ENCODE measurements around the gene FGF19.

FGF19 gene, protein sequence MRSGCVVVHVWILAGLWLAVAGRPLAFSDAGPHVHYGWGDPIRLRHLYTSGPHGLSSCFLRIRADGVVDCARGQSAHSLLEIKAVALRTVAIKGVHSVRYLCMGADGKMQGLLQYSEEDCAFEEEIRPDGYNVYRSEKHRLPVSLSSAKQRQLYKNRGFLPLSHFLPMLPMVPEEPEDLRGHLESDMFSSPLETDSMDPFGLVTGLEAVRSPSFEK

DNA sequence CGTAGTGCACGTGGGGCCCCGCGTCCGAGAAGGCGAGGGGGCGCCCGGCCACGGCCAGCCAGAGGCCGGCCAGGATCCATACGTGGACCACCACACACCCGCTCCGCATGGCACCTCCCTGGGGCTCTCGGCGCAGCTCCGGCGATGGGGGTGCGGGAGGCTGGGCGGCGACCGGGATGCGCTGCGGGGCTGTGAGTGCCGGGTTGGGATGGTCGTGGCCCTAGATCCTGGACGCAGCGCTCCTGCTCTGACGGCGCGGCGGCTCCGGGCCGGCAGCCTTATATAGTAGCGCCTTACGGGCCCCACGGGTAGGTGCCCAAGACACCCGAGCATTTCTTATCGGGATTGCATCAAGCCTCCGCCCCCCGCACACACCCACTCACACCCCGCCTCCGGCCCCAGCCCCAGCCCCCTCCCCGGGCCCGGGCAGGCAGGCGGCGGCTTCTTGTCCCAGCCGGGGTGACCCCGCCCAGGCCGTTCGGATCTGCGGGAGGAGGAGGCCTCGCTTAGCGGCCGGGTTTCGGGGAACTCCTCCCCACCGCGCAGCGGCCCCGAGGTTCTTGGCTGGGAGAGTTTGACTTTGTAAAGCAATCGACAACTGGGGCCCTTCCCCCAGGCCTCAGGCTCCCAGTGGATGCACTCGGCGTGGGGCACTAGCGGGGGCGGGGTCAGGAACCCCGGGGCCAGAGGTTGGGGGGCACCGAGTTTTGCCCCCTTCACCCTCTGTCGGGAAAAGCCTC, at the start of gene FGF19:
Gene FGF19, minus strand, starts transcription at position 255 of the 740 bp plus-strand sequence. Its CDS starts 146 bp downstream, at position 109.
- no peak for DNase-seq

DNA sequence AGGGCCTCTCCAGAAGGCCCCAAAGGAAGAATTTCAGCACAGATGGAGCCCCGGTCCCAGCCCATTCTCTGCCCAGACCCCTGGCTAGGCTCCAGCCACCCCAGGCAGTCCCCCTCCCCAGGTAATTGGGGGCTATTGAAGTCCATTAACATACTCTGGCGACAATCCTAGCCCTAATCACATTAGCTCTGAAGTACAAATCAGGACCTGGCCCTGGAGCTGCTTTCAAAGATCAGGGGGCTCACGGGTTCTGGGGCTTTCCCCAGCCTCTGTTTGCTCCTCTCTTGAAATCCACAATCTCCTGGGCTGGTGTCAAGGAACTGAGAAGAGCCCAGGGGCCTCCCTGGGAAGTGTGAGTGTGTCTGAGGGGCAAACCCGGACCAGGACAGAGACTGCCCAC, 49.1 kb upstream of the FGF19 start:
- no peak for DNase-seq

DNA sequence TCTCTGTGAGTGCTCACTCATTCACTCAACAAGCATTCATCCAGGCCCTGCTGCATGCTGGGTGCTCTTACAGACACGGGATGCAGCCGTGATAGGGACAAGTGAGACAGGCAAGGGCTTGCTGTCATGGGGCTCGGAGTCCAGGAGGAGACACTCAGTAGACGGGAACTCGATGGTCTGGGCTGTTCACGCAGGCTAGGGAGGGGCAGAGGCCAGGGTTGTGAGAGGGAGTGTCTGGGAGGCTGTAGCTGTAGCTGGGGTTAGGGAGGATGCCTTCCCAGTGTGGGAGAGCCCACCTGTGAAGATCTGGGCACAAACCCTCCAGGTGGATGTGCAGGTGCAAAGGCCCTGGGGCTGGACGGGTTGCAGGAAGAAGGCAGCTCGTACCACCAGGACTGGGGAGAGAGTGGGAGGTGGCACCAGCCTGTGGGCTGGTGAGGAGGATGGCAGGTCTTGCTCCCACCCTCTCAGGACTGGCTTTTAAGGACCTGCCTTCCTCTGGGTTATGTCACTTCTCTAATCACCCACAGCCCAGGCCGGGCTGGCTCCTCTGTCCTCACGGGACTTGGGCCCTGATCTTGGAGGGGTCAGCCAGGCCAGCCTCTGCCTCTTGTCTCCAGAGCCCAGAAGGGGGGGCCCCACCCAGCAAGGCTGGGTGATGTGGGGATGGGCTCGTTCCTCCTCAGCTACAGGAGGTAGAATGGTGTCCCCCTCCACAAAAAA, 47.2 kb upstream of the FGF19 start:
- no peak for DNase-seq

DNA sequence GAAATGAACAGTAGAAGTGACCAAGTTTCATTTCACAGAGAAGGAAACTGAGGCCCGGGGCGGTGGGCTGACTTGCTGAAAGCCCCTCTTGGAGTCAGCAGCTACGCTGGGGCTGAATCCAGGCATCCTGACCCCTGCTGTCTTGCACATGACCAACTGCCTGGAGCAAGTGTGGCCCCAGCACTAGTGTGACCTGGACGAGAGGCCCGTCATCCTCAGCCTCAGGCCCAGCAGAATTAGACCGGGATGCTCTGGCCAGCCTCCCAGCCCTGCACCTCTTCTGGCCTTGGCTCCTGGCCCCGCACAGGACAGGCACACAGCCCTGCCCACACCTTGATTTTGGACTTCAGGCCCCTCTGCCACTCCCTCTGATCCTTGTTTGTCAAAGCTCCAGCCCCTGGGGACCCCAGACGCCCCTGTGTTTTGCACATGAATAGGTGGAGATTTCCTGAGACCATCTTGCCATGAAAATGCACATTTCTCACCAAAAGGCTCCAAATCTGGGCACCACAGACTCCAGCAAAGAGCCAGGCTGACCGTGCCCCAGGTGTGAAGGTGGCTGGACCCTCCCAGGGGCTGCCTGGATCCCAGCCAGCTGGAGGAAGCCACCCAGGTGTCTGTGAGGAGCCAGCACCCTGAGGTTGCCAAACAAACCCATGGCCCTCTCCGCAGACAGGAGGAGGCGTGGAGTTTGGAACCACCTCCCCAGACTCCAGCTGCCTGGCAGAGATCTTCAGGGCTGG, 46.5 kb upstream of the FGF19 start:
- DNase-seq: no peak

DNA sequence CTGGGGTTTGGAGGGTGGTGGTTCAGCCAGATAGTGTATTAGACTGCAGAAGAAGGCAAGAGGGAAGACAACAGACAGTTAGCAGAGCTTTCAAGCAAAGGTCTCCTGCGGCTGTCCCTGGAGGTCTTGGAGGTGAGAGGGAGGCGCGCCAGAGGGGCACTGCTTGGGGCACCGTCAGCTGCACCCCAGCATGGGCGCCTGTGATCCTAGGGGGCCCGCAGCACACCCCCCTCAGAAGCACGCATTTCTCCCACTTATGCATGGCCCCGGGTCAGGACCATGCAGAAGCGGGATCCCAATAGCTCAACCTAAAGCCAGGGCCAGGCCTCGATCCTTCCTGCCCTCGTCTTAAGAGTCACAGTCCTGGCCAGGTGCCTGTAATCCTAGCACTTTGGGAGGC, 44.8 kb upstream of the FGF19 start:
- no peak for DNase-seq

DNA sequence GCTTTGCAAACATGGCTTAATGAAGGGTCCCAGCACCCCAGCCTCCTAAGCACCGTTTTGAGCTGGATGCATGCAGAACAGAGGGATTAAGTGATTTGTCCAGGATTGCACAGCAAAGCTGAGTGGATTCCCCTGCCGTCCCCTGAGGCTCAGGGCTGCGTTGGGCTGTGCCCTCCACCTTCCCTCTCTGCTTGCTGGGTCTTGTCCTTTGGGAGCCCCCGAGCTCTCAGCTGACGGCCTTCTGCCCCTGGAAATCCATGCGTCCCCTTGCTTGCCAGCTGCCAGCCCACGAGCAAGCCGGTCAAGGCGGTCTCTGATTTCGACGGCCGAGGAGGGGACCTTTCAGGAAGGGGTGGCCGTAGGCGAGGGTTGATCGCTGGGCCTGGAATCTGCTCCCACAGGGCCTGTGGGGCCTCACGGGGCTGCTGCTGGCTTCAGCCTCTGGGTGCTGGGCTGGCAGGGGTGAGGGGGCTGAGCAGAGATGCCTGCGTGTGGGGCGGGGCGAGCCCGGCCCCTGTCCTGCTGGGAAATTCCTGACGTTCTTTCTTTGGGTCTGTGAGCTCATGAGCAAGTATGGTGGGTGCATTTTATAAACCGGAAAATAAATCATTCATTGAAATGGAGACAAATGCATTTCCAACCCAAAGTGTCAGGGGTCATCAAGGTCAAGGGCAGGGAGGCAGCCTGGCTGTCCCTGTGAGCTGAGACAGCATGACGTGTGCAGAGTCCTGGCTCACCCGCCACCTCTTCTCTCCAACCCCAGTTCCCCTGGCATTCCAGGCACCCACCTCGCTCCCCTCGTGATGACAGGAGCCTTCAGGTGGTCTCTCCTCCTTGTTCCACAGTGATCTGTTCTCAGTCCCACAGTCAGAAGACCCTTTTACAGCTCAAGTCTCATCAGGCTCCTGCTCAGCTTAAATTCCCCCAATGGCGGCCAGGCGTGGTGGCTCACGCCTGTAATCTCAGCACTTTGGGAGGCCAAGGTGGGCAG, 43.2 kb upstream of the FGF19 start:
- no peak for DNase-seq

DNA sequence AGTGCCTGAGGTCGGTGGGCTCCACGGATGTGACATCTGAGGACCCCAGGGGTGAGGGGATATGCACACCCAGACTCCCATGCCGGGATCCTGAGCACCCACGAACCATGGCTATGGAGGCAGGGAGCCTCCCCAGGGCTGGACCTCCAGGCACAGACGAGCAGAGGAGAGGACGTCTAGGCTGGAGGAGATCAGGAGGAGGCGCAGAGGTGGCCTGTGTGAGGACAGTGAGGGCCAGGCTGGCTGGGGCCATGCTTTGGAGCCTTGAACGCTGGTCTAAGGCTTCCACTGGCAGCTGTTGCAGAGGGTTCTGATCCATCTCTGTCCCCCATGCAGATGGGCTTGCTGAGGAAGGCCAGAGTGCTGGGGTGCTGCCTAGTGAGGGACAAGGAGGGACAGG, 42.3 kb upstream of the FGF19 start:
- no peak for DNase-seq

DNA sequence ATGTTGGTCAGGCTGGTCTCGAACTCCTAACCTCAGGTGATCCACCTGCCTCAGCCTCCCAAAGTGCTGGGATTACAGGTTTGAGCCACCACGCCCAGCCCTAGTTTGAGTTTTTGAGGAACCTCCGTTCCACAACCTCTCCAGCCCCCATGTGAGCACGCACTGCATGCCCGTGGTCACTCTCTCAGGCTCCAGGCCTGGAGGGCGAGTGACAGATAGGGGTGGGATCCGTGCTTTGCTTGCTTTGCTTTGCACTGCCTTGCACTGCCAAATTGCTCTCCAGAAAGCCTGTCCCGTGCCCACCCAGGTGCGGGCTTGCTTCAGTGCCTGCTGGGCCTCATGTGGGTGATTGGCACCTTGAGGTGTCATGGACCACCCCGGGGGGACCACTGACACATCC, 41.4 kb upstream of the FGF19 start:
- no peak for DNase-seq

DNA sequence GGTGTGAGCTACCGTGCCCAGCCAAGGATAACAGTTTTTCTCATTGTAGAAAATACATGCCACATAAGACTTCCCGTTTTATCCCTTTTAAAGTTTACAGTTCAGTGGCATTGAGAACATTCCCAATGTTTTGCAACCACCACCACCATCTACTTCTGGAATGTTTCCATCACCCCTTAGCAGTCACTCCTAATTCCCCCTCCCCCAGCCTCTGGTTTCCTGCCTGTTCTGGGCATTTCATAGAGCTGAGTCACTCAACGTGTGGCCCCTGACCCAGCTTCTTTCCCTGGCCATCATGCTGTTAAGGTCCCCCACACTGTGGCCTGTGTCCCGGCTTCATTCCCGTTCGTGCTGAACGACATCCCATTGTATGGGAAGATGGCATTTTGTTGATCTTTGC, 40.6 kb upstream of the FGF19 start:
- no peak for DNase-seq

DNA sequence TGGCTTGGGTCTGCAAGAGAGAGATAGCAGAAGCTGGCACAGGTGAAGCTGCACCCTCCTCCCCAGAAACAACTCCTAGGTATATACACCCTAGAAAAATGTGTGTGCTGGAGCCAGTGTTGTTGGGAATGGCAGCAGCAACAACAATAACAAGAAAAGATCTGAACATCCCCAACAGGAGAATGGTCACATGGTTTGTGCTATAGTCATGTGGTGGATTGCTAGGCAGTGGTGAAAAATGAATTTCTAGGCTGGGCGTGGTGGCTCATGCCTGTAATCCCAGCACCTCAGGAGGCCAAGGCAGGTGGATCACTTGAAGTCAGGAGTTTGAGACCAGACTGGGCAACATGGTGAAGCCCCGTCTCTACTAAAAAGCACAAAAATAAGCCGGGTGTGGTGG, 31.0 kb upstream of the FGF19 start:
- no peak for DNase-seq

DNA sequence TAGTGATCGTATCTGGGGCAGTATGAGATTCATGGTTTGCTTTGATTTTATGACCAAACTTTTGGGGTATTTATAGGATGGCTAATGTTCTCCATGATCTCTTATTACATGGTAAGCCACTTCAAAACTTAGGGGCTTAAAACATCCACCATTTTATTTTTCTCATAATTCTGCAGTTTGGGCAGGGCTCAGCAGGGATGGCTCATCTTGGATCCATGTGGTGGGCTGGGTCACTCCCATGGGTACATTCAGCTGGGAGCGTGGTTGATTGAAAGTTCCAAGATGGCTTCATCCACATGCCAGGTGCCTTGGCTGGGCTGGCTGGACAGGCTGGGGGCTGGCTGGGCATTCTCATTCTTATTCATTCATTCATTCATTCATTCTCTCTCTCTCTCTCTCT, 30.5 kb upstream of the FGF19 start:
- no peak for DNase-seq

DNA sequence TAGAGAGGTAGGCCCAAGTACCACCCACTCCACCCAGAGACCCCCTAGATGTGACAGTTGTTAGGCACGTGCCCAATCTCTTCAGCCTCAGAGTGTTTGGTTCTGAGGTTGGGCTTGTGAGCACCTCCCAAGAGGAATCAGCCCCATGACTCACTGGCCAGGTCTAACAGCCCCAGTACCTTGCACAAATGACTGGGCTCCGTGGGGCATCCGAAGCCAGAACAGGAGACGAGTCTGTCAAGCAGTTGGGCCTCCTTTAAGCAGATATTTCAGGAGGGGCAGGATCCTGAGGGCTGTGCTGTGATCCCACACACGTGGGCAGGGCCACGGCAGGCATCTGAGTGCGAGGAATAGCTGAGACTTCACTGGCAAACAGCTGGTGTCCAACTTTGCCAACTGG, 29.1 kb upstream of the FGF19 start:
- DNase-seq: no peak

DNA sequence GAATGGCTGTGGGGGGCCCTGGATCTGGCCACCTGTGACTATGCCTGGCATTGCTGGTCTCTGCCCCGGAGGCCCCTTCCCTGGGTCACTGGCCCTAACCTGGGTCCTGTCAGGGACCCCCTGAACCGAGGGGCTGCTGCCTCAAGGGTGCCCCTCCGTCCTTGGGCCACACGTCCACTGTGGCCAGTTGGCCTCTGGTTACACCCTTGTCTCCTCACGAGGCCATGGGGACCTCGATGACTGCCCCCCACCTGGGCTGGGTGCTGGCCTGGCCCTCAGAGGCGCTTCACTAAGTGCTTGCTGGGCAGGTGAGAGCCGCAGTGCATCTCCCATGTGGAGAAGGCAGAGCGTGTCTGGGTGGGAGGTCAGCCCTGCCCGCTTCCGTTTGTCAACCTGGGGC, 27.3 kb upstream of the FGF19 start:
- no peak for DNase-seq

DNA sequence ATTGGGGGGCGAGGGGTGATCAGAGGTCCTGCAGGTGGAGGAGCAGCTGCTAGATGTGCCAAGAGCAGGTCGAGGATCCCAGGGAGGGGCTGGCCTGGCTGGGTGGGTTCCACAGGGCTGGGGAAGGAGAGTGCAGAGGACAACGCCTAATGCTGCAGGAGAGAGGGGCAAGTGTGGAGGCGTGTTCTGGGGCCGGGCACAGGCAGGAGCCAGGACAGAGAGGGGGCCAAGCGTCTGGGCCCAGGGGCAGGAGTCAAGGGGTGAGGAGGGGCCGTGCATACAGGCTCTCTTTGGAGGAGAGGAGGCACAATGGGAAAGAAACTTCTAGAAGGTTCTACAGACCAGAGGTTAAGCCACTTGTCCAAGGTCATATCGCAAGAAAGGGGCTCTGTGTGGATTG, 26.7 kb upstream of the FGF19 start:
- no peak for DNase-seq

DNA sequence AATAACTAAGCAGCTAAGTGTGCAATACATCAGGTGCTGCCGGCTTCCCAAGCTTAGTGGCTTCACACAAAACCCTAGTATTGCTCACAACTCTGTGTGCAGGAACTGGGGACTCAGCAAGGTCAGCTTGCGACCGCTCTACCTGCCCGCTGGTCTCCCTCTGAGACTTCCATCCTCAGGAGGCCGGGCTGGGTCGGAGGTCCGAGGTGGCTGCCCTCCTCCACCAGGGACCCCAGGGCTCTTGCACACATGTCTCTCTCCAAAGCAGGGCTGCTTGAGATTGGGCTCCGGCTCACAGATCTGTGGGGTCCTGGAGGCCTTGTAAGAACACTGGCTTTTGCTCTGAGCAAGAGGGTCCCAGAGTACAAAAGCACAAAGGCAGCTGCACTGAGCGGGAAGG, 25.4 kb upstream of the FGF19 start:
- no peak for DNase-seq

DNA sequence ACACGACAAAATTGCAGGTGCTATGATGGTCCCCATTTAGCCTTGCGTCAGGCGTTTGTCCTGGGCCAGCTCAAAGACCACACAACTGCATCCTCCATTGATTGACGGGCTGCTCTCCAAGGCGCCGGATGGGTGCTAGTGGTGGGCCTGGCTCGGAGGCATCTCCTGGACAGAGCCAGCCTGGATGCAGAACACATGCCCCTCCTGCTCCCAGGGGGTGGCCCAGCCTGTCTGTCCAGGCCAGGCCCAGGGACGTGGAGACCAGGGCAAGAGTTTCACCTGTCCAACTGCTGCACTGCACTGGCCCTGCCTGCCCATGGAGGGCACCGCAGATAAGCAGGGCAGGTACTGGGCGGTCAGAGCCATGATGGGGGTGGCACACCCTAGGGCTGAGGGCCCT, 23.4 kb upstream of the FGF19 start:
- no peak for DNase-seq

DNA sequence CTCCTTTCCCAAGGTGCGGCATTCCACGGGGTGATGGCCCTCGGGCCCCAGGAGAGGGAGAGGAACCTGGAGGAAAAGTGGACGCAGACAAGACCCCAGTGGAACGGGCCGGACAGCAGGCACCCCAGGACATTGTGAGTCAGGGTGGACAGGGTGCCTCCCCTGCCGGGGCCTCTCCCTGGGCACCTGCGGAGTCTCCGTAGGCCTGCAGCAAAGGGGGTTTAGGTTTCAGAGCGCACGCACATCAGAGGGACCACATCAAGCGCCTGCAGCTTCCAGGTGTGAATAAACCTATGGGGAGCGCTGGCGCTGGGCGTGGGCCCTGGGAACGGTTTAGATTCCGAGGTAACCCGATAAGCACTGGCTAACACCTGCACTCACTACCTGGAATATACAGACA, 22.7 kb upstream of the FGF19 start:
- no peak for DNase-seq

DNA sequence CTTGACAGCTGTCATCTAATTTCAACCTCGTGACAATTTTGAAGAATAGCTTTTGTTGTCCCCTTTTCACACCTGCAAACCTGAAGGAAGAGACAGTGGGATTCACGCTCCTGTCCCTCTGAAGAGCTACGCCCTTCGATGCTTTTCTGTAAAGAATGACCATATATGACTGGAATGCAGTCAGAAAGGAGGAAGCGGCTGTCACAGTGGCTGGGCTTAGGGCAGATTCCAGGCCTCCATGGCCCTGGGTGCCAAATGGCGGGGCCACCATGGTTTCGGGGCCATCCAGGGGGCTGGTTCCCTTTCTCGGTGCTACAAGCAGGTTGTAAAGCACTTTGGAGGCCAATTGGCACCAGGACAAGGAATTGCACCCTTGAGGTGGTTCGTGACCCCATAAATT, 22.2 kb upstream of the FGF19 start:
- DNase-seq: no peak

DNA sequence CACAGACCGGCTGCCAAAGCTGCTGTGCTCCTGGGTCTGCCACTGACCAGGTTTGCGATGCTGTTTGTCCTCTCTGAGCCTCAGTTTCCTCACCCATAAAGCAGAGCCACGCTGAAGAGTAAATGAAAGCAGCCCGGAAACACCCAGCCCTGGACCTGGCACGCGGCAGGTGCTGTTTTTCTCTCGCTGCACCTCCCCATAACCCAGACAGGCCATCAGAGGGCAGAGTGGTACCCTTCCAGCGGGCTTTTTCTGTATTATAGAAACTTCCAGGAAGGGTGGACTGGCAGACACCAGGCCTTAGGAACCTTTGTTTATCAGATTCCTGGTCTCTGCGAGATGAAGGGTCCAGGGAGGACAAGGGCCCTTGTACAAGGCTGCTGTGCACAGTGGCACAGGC, 17.9 kb upstream of the FGF19 start:
- DNase-seq: no peak

DNA sequence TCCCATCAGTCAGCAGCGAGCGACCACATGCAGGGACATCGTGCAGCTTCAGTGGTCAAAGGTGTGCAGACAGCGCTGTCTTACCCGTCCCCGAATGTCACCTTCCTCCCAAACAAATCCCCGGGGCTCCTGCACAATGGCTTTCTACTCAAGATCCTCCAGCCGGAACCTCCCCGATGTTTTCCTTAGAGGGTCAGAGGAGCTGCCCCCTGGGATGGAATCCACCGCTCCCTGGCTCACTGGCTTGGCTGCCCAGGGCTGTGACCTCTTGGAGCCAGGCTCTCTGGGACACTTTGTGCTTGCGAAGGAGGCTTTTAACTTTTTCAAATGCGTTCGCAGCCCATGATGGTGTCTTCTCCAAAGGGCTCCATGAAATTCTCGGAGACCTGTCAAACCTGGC, 17.3 kb upstream of the FGF19 start:
- no peak for DNase-seq

DNA sequence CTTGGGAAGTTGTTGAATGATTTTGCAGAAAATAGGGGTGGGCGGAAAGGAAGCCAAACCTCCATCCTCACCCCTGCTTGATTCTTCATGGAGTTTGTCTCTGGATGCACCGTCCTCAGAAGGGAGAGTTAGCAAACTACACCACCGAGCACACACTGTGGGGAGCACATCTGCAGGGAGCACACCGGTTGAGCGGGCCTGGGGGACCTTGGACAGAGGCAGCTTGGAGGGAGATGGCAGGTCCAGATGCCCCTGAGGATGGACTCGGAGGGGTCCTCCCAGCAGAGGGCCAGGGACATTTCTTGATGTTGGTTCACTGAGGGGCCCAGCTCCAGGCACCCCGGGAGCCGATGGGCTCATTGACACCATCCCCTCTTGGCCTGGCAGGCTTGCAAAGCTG, 15.1 kb upstream of the FGF19 start:
- DNase-seq: no peak

DNA sequence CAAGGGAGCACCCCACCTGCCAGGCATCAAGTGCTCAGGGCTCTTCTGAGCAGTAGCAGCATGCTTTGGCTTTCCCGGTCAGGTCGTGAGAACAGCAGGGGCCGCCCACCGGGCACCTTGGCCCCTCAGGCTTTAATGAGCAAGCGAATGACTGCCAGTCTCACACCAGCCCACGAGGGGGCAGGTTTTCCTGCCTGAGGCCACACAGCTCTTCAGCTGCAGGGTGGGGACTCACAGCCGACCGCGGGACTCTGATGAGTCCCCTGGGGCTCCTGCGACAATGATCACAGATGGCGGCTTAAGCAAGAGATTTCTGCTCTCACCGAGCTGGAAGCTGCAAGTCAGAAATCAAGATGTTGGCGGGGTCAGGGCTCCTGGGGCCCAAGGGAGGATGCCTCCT, 14.3 kb upstream of the FGF19 start:
- no peak for DNase-seq
